OCI-M2 (cell line): Measurements from ENCODE around the gene DNAJB11.
"Not testable (repeated sequence)": the region's sequence is repeated elsewhere in the genome, so short reads cannot be mapped to it uniquely, and the experiment has no call there.

Experiments
- DNase-seq: peaks from one replicate; lab custom pipeline; 2025; ENCODE audit not compliant: unreplicated experiment; lab: John Stamatoyannopoulos, UW

Gene DNAJB11

GRCh38 chr3:186551387-186551786, 19.1 kb upstream of the DNAJB11 start:
- DNase-seq: no peak

DNA sequence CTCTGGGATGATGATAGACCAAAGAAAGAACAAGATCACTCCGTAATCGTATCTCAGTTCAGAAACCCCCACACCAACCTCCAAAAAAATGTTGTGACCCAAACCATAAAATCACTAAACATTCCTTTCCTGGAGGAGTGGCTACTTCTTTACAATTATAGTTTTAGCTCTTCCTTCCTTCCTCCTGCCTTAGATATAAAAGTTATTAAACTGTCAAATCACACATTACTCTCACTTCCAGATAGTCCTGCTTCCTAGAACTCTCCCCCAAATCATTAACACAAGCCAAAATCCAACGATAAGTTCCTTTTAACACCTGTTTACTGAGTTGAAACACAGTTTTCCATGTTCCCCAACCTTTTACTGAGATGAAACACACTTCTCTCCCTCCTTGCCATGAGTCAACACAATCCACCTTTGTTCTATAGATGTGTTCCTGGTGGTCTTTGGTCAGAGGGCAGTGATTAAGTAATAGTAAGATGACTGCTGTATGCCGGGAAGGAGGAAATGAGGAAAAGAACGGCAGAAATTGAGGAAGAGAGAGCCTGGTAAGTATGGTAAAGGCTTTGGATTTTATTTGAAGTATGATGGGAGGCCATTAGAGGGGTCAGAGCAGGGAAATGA, 18.0 kb upstream of the DNAJB11 start:
- DNase-seq: no peak

- DNase-seq: no peak
Observed at GRCh38 chr3:186564586-186564985, 5.9 kb upstream of the DNAJB11 start.

GRCh38 chr3:186566772-186567071, 3.8 kb upstream of the DNAJB11 start:
- DNase-seq: no peak

- no peak for DNase-seq
Observed at GRCh38 chr3:186567072-186567921, 3.2 kb upstream of the DNAJB11 start, which contains the start of gene TBCCD1. Gene TBCCD1 (minus strand): TSS chr3:186567339. CDS start chr3:186564329, 3,010 bp downstream.

DNA sequence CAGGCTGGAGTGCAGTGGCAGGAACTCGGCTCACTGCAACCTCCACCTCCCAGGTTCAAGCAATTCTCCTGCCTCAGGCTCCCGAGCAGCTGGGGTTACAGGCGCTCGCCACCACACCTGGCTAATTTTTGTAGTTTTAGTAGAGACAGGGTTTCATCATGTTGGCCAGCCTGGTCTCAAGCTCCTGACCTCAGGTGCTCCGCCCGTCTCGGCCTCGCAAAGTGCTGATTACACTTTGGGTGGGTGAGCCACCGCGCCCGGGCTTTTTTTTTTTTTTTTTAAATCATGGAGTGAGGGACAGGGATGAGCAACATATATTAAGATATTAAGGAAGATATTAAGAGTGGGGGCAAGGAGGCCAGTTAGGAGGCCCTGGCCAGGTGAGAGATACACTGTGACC, 1.2 kb upstream of the DNAJB11 start:
- not testable (repeated sequence) for DNase-seq

GRCh38 chr3:186569779-186570095, 783 bp upstream of the DNAJB11 start:
- no peak for DNase-seq

DNA sequence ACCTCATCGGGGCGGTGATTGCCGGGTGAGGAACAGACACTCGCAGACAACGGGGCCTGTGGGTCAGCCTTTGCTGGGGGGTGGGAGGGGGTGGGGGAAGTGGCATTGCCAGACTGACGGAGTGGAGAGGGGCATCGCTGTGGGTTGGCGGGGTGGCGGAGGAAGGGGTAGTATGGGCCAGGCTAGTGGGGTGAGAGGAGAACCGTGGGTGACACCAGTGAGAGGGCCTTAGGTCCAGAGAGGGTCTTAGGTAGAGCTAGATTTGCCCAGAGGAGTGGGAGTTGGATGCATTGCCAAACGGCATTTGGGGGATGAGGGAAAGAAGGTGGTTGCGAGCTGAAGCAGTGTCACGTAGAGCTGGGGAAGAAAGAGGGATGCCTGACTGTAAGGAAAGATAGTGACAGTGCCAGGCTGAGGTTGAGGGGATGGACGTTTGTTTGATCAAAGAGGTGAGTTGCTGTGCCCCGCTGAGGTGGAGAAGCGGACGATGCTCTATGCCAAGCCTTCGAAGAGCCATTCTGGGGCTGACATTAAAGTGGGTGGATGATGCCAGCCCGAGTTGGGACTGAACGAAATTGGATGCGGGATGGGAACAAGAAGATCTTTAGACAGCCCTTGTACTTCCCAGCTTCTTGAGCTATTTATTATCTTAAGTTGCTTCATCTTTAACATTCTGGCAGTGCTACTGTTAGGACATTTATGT, 572 bp downstream of the DNAJB11 start:
- DNase-seq: no peak

GRCh38 chr3:186571644-186572013, 1.1 kb downstream of the DNAJB11 start:
- DNase-seq: no peak

- DNase-seq: no peak
Observed at GRCh38 chr3:186577521-186577920, 7.0 kb downstream of the DNAJB11 start.

GRCh38 chr3:186580785-186581184, 10.3 kb downstream of the DNAJB11 start:
- DNase-seq: no peak

DNA sequence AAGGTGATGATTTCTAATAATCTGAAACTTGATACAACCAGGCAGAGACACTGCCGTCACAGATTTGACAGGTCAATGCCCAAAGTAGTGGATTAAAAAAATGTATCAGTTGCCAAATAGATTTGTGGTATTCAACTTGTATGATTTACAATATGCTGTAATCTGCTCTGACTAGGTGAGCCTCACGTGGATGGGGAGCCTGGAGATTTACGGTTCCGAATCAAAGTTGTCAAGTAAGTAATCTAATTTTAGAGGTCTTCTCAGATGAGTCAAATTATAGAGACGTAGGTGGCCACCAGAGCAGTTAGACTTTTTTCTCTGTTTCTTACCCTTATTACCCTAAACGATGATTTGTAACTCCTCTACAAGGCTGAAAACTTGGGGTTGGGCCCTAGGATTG, 12.0 kb downstream of the DNAJB11 start:
- DNase-seq: no peak

GRCh38 chr3:186583831-186584230, 13.3 kb downstream of the DNAJB11 start:
- DNase-seq: no peak

DNA sequence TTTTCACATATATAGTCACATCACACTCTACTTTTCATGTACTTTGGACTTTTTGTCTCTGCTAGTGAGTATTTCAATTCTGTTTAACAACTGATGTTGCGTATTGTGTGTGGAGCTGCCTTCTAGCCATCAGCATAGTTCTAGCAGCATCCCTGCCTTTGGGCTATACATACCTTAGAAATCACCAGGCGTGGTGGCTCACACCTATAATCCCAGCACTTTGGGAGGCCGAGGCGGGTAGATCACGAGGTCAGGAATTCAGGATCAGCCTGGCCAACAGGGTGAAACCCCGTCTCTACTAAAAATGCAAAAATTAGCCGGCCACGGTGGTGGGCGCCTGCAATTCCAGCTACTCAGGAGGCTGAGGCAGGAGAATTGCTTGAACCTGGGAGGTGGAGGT, 15.7 kb downstream of the DNAJB11 start:
- not testable (repeated sequence) for DNase-seq

DNA sequence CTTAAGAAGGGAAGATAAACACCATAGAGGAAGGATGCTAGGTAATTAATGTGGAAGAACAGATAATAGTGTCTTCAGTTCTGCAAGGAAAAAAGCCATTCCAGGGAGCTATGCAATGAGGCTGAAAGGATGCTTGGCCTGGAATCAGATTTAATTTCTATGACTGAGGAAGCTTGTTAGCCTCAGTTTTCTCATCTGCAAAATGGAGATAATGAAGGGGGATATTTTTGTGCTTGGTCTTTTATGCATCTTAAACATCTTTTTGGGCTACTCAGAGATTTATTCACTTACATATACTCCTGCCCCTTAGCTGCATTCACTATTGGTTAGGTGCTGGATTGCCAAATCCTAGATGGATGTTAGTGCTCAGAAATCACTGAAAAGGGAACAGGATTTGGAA, 16.7 kb downstream of the DNAJB11 start:
- DNase-seq: no peak

- no peak for DNase-seq
Observed at GRCh38 chr3:186588632-186589031, 18.1 kb downstream of the DNAJB11 start.

GRCh38 chr3:186589121-186589520, 18.6 kb downstream of the DNAJB11 start:
- DNase-seq: no peak

GRCh38 chr3:186589856-186590579, 19.5 kb downstream of the DNAJB11 start:
- no peak for DNase-seq

GRCh38 chr3:186590580-186591295, 20.2 kb downstream of the DNAJB11 start:
- DNase-seq: no peak

DNA sequence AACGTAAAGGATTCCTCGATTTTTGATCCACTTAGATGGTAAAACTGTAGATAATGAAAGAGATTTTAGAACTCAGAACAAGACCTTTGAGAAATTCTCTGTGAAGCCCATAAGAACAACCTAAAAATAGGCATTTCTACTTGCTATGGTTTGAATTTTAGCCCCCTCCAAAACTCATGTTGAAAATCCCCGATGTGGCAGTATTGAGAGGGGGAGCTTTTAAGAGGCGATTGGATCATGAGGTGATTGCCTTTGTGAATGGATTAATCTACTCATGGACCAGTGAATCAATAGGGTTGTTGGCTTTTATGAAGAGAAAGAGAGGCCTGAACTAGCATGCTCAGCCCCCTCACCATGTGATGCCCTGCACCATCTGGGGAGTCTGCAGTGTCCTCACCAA, 22.2 kb downstream of the DNAJB11 start:
- no peak for DNase-seq

DNA sequence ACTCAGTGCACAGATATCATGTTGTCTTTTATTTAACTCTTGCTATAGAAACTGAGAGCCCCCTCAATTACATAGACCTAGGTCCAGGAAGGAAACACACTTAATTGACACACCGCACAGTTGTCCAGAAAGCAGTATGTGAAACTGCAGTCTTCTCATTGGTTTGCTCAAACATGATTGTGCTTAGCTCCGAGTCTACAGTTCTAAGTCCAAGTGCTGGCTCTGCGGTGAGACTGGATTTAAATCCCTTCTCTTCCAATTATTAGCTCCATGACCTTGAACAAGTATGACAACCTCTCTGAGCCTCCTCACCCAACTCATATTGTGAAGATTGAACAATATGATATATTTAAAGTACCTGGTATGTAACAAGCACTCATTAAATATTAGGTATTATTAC, 23.3 kb downstream of the DNAJB11 start:
- DNase-seq: no peak
